Measurements from ENCODE around the gene NLRX1. TPM values are rescaled to one million over a fixed set of nuclear protein-coding genes. Genes with fewer than 3 reads are reported as not detected.
"Not testable (repeated sequence)": the region's sequence is repeated elsewhere in the genome, so short reads cannot be mapped to it uniquely, and the experiment has no call there.

Gene NLRX1
- polyA plus RNA-seq (ENCODE audit: insufficient read depth in 1 of 5, insufficient read length in 5 of 5, low replicate concordance in 1 of 5): 10 to 100 TPM in 2 of 5 donors, 1 to 10 TPM in 3; 9.5 to 14.4 (median 9.9) TPM
- long read RNA-seq, donor 1, partial matches to known transcripts: 6 of 9 reads
- long read RNA-seq, donor 1, other reads (novel, unspliced or antisense): 0 of 9 reads
- long read RNA-seq, donor 2, partial matches to known transcripts: 0 of 2 reads
- long read RNA-seq, donor 2, other reads (novel, unspliced or antisense): 0 of 2 reads
- long read RNA-seq, donor 3, partial matches to known transcripts: 0 of 1 reads
- long read RNA-seq, donor 3, other reads (novel, unspliced or antisense): 0 of 1 reads
- long read RNA-seq, donor 4, partial matches to known transcripts: 0 of 1 reads
- long read RNA-seq, donor 4, other reads (novel, unspliced or antisense): 0 of 1 reads
- long read RNA-seq, donor 5, full-length matches to known transcripts: 1 of 1 reads
- long read RNA-seq, donor 5, partial matches to known transcripts: 0 of 1 reads
- long read RNA-seq, donor 5, other reads (novel, unspliced or antisense): 0 of 1 reads
- long read RNA-seq, donor 6, partial matches to known transcripts: 0 of 1 reads
- long read RNA-seq, donor 6, other reads (novel, unspliced or antisense): 0 of 1 reads
- long read RNA-seq, donor 7, partial matches to known transcripts: 0 of 1 reads
- long read RNA-seq, donor 7, other reads (novel, unspliced or antisense): 0 of 1 reads
- long read RNA-seq, donor 8, partial matches to known transcripts: 0 of 1 reads
- long read RNA-seq, donor 8, other reads (novel, unspliced or antisense): 0 of 1 reads

DNA sequence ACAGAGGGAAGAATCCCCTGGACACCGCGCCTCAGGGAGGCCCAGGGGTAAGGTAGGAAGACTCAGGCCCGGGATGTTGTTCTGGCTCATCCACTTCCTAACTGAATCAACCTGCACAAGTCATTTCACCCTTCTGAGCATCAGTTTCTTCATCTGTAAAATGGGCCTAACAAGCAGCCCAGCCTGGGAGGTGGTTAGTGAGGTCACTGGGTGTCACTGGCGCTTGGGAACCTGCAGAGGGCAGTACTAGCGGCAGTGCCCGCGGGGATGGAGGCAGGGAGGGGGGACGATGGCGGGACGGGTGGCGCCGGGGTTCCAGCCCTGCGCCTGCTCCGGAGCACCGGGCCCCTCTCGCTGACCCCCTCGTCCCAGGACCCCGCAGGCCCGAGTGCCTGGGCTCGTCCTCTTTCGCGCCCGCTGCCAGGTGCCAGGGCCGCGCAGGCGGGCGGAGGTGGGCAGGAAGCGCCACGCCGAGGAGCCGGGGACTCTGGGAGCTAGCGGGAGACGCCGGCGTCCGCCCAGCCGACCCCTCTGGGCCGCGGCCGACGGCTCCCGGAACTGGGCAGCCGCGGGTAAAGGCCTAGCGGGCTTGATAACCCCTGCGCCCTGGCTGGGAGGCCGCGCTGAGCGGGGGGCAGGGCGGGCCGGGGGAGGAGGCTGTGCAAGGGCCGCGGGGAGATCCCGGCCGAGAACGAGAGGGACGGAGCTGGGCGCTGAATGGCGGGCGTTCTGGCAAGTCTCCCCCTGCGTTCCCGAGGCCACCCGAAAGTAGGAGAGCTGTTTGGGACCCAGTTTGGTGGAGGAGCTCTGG, at the start of gene NLRX1:
Gene NLRX1, plus strand, starts transcription at position 255 of the 811 bp plus-strand sequence. CDS start 2,679 bp downstream, outside the sequence.
- peak; percentile 82 for DNase-seq

DNA sequence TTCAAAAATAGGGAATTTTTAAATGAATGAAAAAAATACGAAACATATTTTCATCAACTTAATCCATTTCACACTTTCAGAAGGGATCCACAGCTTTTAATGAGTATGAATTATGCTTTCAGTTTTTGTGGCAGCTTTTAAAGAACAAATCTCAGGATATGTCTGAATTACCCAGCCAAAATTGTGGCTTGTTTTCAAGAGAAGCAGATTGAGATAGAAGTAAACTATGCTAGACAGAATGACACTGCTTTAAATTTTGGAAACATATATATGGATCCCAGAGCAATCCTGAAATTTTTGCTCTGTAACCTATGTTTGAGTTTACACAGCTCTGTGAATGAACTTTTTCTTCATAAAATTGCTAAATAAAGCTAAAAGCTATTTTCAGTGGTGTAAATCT, 49.6 kb upstream of the NLRX1 start:
- DNase-seq: no peak

DNA sequence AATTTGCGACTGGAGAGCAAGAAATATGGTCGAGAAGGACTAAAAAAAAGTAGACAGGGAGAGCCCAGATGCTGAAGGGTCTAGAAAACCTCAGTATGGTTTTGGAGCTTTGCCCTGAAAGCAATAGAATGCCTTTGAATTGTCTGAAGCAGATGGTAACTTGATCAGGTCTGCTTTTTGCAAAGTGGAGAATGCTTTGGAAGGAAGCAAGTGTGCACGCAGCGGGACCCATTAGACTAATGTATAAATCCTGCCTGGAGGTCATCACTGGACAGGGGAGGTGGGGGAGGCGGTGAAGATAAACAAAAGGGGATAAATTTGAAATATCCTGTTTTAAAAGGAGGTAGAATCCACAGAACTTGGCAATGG, 47.9 kb upstream of the NLRX1 start:
- DNase-seq: no peak

- DNase-seq: peak; percentile 97 to 99
Observed at GRCh38 chr11:119121008-119121810, 47.3 kb upstream of the NLRX1 start, which contains the start of gene HINFP. Gene HINFP (plus strand): TSS chr11:119121580. CDS start chr11:119126945, 5,365 bp downstream.

GRCh38 chr11:119121811-119122124, 46.8 kb upstream of the NLRX1 start:
- DNase-seq: no peak

DNA sequence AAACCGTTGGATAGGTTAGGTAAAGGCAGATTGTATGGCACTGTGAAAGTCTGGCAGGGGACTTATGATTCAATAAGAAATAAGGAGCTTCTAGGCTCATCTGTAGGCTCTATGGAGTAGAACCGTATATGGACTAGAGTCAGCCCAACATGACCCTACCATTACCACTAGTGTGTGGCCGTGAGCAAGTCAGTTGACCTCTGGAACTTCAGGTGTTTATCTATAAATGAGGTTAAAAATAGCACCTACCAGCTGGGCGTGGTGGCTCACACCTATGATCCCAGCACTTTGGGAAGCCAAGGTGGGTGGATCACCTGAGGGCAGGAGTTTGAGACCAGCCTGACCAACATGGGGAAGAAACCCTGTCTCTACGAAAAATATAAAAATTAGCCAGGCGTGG, 42.7 kb upstream of the NLRX1 start:
- no peak for DNase-seq

GRCh38 chr11:119126675-119127268, 41.8 kb upstream of the NLRX1 start:
- no peak for DNase-seq

DNA sequence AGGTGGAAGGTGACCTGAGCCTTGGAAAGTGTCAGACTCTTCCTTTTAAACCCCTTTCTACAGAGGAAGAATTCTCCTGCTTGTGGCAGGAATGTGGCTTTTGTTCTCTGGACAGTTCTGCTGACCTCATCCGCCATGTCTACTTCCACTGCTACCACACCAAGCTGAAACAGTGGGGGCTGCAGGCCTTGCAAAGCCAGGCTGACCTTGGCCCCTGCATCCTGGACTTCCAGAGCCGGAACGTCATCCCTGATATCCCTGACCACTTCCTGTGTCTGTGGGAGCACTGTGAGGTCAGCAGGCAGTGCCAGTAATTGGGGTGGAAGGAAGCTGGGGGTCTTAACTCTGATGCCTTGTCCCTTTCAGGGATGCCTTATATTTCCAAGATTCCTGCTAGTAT, 37.9 kb upstream of the NLRX1 start:
- no peak for DNase-seq

DNA sequence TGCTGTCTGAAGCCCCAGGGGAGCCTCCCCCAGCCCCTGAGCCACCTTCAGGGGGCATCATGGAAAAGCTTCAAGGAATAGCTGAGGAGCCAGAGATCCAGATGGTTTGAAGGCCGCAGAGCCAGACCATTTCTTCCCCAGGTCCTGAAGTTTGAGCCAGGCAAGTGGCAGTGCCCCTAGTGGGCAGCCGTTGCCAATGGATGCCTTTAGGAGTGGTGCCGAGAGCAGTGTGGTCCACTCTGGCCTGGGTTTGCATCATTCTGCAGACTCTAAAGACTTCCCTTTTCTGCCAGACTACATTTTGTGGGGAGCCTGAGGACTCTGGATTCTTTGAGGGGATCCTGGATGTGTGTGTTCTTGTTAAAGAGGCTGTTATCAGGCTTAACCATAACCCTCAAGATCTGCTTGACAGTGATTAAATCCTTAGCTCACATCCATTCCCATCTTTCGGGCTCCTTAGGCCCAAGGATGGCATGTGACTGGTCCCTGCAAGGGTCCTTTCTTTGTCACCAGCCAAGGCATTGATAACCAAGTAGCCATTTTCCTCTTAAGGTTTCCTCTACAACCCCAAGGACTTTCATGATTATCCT, 34.0 kb upstream of the NLRX1 start:
- no peak for DNase-seq

GRCh38 chr11:119139276-119139675, 29.2 kb upstream of the NLRX1 start:
- not testable (repeated sequence) for DNase-seq

GRCh38 chr11:119144825-119145486, 23.6 kb upstream of the NLRX1 start:
- DNase-seq: peak in 1 of 2 donors; percentile 36

DNA sequence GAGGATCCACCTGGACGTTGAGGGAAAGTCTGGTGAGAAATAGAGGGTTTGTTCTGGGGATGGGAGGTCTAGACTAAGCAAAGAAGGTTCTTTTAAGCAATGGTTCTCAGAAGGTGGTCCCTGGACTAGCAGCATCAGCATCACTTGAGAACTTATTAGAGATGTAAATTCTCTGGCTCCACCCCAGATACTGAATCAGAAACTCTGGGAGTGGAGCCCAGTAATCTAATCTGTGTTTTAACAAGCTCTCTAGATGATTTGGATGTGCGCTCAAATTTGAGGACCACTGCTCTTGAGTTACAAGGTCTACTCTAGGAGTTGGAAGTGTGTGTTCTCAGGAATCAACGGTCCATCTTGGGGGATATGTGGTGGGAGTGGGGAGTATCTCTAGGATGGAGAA, 23.0 kb upstream of the NLRX1 start:
- no peak for DNase-seq

DNA sequence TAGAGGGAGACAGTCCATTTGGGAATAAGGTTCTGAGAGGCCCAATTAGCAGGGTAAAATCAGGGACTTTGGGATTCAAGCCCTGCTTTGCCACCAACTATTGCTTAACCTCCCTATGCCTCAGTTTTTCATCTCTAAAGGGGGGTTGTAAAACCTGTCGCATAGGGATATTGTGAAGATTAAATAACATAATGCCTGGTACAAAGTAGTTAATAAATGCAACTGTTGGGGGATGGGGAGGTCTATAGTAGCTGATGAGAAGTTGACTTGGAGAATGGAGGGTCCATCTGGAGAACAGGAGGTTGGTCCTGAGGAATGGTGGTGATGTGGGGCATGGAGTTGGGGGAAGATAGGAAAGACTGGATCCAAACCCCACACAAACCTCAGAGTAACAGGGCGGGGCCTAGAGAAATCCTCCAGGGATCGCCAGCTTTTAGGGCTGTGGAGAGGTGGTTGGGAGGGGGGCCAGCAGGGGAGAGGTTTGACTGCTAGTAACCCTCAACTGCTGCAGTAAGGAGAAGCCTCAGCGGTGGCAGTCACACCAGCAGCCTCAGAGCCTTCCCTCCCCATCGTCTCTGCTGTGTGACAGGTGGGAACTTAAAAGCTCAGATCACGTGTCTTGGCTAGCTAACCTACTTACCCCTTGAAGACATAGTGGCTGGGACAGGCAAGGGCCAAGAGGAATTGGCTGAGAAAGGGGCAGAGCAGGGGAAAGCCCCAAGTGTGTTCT, 20.8 kb upstream of the NLRX1 start:
- no peak for DNase-seq

DNA sequence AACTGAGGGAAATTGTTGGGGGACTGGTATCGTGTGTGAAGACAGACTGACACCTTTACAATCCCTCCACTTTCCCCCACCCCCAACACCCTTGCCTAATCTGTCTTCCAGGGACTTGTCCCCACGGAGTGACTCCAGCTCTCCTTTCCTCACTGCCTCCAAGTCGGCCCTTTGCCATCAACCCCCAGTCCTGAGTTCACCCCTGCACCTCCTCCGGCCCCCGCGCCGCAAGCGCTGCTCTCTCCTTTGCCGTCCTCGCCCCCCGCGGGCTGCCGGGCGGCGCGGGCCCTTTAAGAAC, 19.9 kb upstream of the NLRX1 start:
- no peak for DNase-seq

GRCh38 chr11:119149018-119149785, 19.3 kb upstream of the NLRX1 start, which contains the start of gene ABCG4:
Gene ABCG4 (plus strand): TSS chr11:119149052. CDS start chr11:119149966, 914 bp downstream.
- DNase-seq: peak in 1 of 2 donors; percentile 14

DNA sequence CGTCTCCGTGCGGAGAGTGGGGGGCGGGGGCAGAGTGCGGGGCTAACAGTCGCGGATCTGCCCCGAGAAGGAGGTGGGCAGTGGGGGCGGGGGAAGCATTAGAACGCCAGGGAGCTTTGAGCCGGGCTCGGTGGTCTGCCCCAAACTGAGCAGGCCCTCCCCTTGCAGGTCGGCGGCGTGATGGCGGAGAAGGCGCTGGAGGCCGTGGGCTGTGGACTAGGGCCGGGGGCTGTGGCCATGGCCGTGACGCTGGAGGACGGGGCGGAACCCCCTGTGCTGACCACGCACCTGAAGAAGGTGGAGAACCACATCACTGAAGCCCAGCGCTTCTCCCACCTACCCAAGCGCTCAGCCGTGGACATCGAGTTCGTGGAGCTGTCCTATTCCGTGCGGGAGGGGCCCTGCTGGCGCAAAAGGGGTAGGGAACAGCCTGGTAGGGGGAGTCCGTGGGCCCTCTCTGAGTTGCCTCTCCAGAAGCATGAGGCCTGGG, 18.7 kb upstream of the NLRX1 start:
- no peak for DNase-seq

GRCh38 chr11:119152043-119152442, 16.5 kb upstream of the NLRX1 start:
- DNase-seq: no peak

DNA sequence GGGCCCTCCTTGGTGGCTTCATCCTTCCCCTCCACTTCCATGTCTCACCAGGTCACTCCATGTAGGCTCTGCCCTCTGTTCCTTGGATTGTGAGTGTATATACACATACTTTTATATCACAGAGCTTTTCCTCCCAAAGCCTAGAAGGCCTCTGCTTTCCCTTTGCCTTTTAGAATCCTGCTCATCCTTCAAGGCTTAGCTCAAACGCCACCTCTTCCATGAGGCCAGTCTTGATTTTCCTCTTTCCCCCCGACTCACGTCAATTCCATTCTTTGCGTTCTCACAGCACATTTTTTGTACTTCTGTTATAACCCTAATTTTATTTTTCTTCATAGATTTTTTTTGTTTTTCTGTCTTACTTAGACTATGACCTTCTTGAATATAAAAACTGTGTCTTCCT, 15.9 kb upstream of the NLRX1 start:
- DNase-seq: no peak

Data from right lung (tissue), 10 donors.